Measurements from ENCODE around the gene ZNF598. TPM values are rescaled to one million over a fixed set of nuclear protein-coding genes. Genes with fewer than 3 reads are reported as not detected.

ZNF598 gene
- total RNA-seq, 1 experiment from 2014 or later = 70.9 TPM

GRCh38 chr16:2005646-2006045, 4.0 kb downstream of the ZNF598 start:
- H3K23ac ChIP-seq (ENCODE audit: insufficient read length, low read depth, low read length) = no peak overlapping the region
- H4K20me1 ChIP-seq (ENCODE audit: control insufficient read depth, insufficient read depth, insufficient read length) = no peaks in the 10 kb centered on the region
- H3K9ac ChIP-seq (ENCODE audit: extremely low read depth, insufficient read length, low read length) = no peak overlapping the region
- no peaks in the 10 kb centered on the region; a peak in 1 of 5 replicates for H3K9me3 Mint-ChIP-seq
- TF ChIP-seq CTCF (conservative IDR thresholded peaks at IDR 0.05) = peak; percentile 44
- H4K8ac ChIP-seq (replicated peaks; ENCODE audit: insufficient read length, low read depth, low read length) = no peak overlapping the region
- H2BK120ac ChIP-seq (ENCODE audit: low read depth, low read length, poor library complexity, severe bottlenecking) = no peak overlapping the region
- no peak overlapping the region for H2BK15ac ChIP-seq (ENCODE audit: low read depth, low read length)
- WGBS (ENCODE audit: extremely low coverage, insufficient read length, low lambda C conversion rate) = no CpG with 5 or more reads among the region's 21 CpGs
- H3K23me2 ChIP-seq (ENCODE audit: insufficient read length, low read depth, low read length, poor library complexity, severe bottlenecking) = peaks cover 11% of the 10 kb centered on the region
- no peak overlapping the region for H3K4ac ChIP-seq (ENCODE audit: low read depth, low read length)
- H2BK20ac ChIP-seq (ENCODE audit: low read depth, low read length, poor library complexity, severe bottlenecking) = no peak overlapping the region
- H2BK5ac ChIP-seq (ENCODE audit: insufficient read length, low read length) = no peak overlapping the region
- no peak overlapping the region for H4K5ac ChIP-seq (ENCODE audit: insufficient read length, low read depth, low read length)
- no peak overlapping the region for H3K18ac ChIP-seq (ENCODE audit: insufficient read length, low read depth, low read length)
- peak; percentile 70 for DNase-seq
- no peak overlapping the region for H2AFZ ChIP-seq (ENCODE audit: low read length)
- H3K36me3 Mint-ChIP-seq (ENCODE audit: insufficient read depth in 1 of 3, low read depth in 3 of 3) = peaks cover 18 to 33% (median 31%) of the 10 kb centered on the region in 3 experiments
- H3K79me1 ChIP-seq (ENCODE audit: insufficient read depth, low read depth, low read length, poor library complexity, severe bottlenecking) = peaks cover 24% of the 10 kb centered on the region
- peaks cover 6% of the 10 kb centered on the region; the same call in 1 of the 2 replicates for H3K4me1 ChIP-seq (ENCODE audit: insufficient read depth, low read length)
- peaks cover 22 to 36% of the 10 kb centered on the region in 2 experiments for H3K4me1 Mint-ChIP-seq
- H3K27me3 ChIP-seq (ENCODE audit: insufficient read depth, low read length) = no peaks in the 10 kb centered on the region
- H2BK12ac ChIP-seq (ENCODE audit: insufficient read length, low read depth, low read length) = no peak overlapping the region
- H3T11ph ChIP-seq (ENCODE audit: low read length) = no peak overlapping the region
- no peak overlapping the region for H3K56ac ChIP-seq (ENCODE audit: insufficient read length, low read depth, low read length)
- no peak overlapping the region for H3K14ac ChIP-seq (ENCODE audit: insufficient read depth, low read length)
- no peak overlapping the region for H3K27ac ChIP-seq (ENCODE audit: insufficient read length, low read depth, low read length)
- no peaks in the 10 kb centered on the region for H3K9me3 ChIP-seq (ENCODE audit: control insufficient read depth, low read depth, low read length)
- no peak overlapping the region for H2AK5ac ChIP-seq (ENCODE audit: insufficient read length, low read length)
- H3K27ac Mint-ChIP-seq = no peak overlapping the region; a peak in 1 of 7 replicates
- no peaks in the 10 kb centered on the region; the same call in 1 of the 2 replicates for H3K27me3 Mint-ChIP-seq (ENCODE audit: low read depth)
- H3K4me2 ChIP-seq (ENCODE audit: insufficient read depth, insufficient read length, low read length) = no peak overlapping the region
- H3K79me2 ChIP-seq (ENCODE audit: insufficient read depth, low read length) = peaks cover 26% of the 10 kb centered on the region; the same call in 1 of the 2 replicates
- H3K4me3 Mint-ChIP-seq = peak overlapping the region in 1 of 2 experiments; percentile 48; a peak in 1 of 5 replicates
- H4K91ac ChIP-seq (ENCODE audit: insufficient read length, low read depth, low read length) = no peak overlapping the region
